ENCODE data around the gene ARL8B. TPM values are rescaled to one million over a fixed set of nuclear protein-coding genes. Genes with fewer than 3 reads are reported as not detected.
A peak's percentile ranks its signal among the peaks of the same experiment; 100 is the strongest.

Gene ARL8B
- total RNA-seq, result 100 to 1,000 TPM in 2 of 4 donors, 10 to 100 TPM in 2; 35.1 to 154 (median 109) TPM
- polyA plus RNA-seq, result 100 to 1,000 TPM; 140 to 266 (median 178) TPM
- long read RNA-seq, donor 1, transcript ARL8B-201 (7 exons, 3,005 nt), result major isoform, 98 of 101 reads
- long read RNA-seq, donor 1, partial matches to known transcripts, result 0 of 101 reads
- long read RNA-seq, donor 1, other reads (novel, unspliced or antisense), result 3 of 101 reads
- long read RNA-seq, donor 2, transcript ARL8B-201 (7 exons, 3,005 nt), result major isoform, 493 of 529 reads
- long read RNA-seq, donor 2, partial matches to known transcripts, result 7 of 529 reads
- long read RNA-seq, donor 2, other reads (novel, unspliced or antisense), result 26 of 529 reads

DNA sequence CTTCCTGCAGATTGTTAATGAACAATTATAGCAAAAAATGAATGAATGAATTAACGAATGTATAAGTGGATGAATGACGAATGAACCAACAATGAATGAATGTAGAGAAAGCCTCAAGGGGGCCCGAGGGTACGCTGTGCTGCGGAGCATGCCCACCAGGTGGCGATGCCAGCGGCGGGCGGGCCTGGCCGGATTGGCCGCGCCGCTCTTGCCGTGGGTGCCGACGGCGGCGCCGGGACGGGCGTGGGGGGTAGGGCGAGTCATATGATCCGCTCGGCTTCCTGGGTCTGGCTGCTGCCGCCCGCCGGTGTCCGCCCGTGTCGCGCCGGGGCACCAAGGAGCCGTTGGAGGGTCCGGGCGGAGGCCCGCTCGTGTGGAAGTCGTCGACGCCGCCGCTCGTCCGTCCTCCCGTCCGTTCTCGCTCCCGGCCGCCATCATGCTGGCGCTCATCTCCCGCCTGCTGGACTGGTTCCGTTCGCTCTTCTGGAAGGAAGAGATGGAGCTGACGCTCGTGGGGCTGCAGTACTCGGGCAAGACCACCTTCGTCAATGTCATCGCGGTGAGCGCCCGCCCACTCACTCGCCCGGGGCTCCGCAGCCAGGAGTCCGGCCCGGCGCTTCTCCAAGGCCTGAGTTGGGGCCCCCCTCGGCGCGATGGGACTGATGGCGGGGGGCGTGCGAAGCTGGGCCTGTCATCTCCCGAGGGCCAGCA is at the start of gene ARL8B:
TSS of gene ARL8B (plus strand) at position 263 of the 711 bp plus-strand sequence. CDS start at position 437, 174 bp downstream.
- no peaks in the 10 kb centered on the region for H3K27me3 ChIP-seq (ENCODE audit: insufficient read depth in 3 of 3, low read length in 2 of 3)
- H3K4me1 ChIP-seq, result peaks cover 38% of the 10 kb centered on the region
- no peaks in the 10 kb centered on the region for H3K9me3 ChIP-seq
- peak; percentile 94 to 96 for DNase-seq
- TF ChIP-seq, protein P1, sequence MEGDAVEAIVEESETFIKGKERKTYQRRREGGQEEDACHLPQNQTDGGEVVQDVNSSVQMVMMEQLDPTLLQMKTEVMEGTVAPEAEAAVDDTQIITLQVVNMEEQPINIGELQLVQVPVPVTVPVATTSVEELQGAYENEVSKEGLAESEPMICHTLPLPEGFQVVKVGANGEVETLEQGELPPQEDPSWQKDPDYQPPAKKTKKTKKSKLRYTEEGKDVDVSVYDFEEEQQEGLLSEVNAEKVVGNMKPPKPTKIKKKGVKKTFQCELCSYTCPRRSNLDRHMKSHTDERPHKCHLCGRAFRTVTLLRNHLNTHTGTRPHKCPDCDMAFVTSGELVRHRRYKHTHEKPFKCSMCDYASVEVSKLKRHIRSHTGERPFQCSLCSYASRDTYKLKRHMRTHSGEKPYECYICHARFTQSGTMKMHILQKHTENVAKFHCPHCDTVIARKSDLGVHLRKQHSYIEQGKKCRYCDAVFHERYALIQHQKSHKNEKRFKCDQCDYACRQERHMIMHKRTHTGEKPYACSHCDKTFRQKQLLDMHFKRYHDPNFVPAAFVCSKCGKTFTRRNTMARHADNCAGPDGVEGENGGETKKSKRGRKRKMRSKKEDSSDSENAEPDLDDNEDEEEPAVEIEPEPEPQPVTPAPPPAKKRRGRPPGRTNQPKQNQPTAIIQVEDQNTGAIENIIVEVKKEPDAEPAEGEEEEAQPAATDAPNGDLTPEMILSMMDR (IDR thresholded peaks at IDR 0.05), result peak; percentile 98
- intact Hi-C loops (cut with DNase I), result loop anchor here (1.0 to 5.0 kb wide), 3 partner anchors 65 to 410 kb away; partner anchors contain the start of gene EDEM1 (in 2 of the 2)
- H3K36me3 ChIP-seq (ENCODE audit: insufficient read depth in 1 of 2, low read depth in 1 of 2), result peaks cover 0 to 5% of the 10 kb centered on the region in 2 donors
- peak; percentile 92 to 97 (median 95) for ATAC-seq
- WGBS, 3 donors, result 0 to 1% (median 0%) methylated on average over 49 to 74 of the region's 74 CpGs
- peak within 1 kb of the TSS; percentile 95 for H3K27ac ChIP-seq
- H3K4me3 ChIP-seq, result peak within 1 kb of the TSS; percentile 92

GRCh38 chr3:5073374-5074085 is 48.6 kb upstream of the ARL8B start:
- Histone ChIP-seq H3K4me1 (peaks cover 17% of the 10 kb centered on the region), H3K27ac (no peak overlapping the region), H3K36me3 (ENCODE audit: insufficient read depth in 1 of 2, low read depth in 1 of 2) (no peaks in the 10 kb centered on the region), H3K27me3 (ENCODE audit: insufficient read depth in 3 of 3, low read length in 2 of 3) (no peaks in the 10 kb centered on the region), H3K9me3 (no peaks in the 10 kb centered on the region), H3K4me3 (no peak overlapping the region)
- intact Hi-C loops (cut with DNase I), result no loop called here
- TF ChIP-seq, protein P1 (IDR thresholded peaks at IDR 0.05), result no peak
- 81 to 86% (median 82%) methylated on average over 4 of the region's 4 CpGs for WGBS, 3 donors
- no peak for DNase-seq
- no peak for ATAC-seq

GRCh38 chr3:5078151-5078550 is 43.9 kb upstream of the ARL8B start:
- ATAC-seq (no peak), DNase-seq (no peak)
- intact Hi-C loops (cut with DNase I), result no loop called here
- WGBS, 3 donors, result 58 to 60% (median 58%) methylated on average over 4 of the region's 4 CpGs
- H3K4me1 ChIP-seq, result peaks cover 1% of the 10 kb centered on the region
- TF ChIP-seq, protein P1 (IDR thresholded peaks at IDR 0.05), result no peak
- H3K27me3 ChIP-seq (ENCODE audit: insufficient read depth in 3 of 3, low read length in 2 of 3), result peaks cover 0 to 2% (median 0%) of the 10 kb centered on the region in 3 donors
- H3K36me3 ChIP-seq (ENCODE audit: insufficient read depth in 1 of 2, low read depth in 1 of 2), result no peaks in the 10 kb centered on the region
- H3K27ac ChIP-seq, result no peak overlapping the region
- H3K9me3 ChIP-seq, result no peaks in the 10 kb centered on the region
- H3K4me3 ChIP-seq, result no peak overlapping the region

DNA sequence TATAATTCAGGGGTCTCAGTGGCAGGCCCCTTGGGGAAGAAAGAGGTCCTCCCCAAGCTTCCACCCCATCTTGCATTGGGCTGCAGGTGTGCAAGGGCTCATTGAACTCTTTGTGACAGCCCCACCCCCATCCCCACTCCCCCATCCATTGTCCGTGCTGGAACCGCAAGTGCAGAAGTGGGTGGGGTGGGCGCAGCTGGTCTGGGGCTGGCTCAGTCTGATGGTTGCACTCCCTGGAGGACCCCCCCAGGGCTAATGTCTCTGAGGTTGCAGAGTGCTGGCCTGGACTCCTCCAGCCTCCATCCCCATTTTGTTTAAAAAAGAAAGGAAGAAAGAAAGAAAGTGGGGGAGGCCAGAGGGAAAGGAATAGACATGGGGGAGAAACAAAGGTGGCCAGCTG is 42.3 kb upstream of the ARL8B start:
- 71 to 79% (median 78%) methylated on average over 3 of the region's 3 CpGs for WGBS, 3 donors

More for the DNA sequence above, 42.3 kb upstream of the ARL8B start:
- no peak overlapping the region for H3K4me3 ChIP-seq
- H3K27ac ChIP-seq, result no peak overlapping the region
- no peaks in the 10 kb centered on the region for H3K9me3 ChIP-seq
- peaks cover 0 to 2% (median 0%) of the 10 kb centered on the region in 3 donors for H3K27me3 ChIP-seq (ENCODE audit: insufficient read depth in 3 of 3, low read length in 2 of 3)
- TF ChIP-seq, protein P1 (IDR thresholded peaks at IDR 0.05), result no peak
- no peak for DNase-seq
- H3K4me1 ChIP-seq, result no peaks in the 10 kb centered on the region
- no peak for ATAC-seq
- intact Hi-C loops (cut with DNase I), result no loop called here
- no peaks in the 10 kb centered on the region for H3K36me3 ChIP-seq (ENCODE audit: insufficient read depth in 1 of 2, low read depth in 1 of 2)
